Erythroblast (primary cell): Measurements from ENCODE around the gene SDK2.

Experiments
- GATA1 ChIP-seq: IDR thresholded peaks from 2 replicates; pipeline ENCODE4 v1.6.1; 2011; ENCODE audit warnings: low read depth, mild to moderate bottlenecking, control low read depth, low read length, moderate library complexity
- POLR2A ChIP-seq: IDR thresholded peaks from 2 replicates; pipeline ENCODE4 v1.6.1; 2011; ENCODE audit warnings: mild to moderate bottlenecking, low read length

DNA sequence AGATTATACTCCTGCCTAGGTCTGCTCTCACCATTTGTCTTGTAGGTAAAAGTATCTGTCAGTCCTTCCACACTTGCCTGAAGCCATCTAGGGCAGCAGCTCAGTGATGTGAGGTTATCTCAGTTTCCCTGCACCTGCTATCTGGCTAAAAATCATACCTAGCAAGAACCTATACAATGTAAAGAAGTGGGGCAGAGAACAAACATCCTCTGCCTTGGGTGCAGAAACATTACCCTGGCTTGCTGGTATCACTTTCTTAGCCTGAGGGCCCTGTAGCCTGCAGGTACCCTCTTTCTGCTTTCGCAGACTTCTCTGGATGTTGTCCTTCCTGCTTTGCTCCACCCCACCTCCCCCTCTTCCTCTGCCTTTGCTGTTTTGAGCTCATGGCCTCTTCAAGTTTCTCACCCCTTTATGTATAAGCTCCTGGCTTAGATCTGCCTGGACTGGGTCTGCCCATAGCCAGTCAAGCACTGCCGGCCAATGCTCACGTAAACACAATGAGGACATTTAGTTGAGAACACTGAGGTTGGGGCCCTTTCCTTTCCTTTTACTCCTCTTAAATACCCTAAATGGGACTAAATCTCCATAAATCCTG, 8.7 kb upstream of the SDK2 start:
- no peak for TF ChIP-seq POLR2A
- no peak for TF ChIP-seq GATA1
